Measurements from ENCODE around the gene CFAP46.
A peak's percentile ranks its signal among the peaks of the same experiment; 100 is the strongest.

CFAP46 gene

DNA sequence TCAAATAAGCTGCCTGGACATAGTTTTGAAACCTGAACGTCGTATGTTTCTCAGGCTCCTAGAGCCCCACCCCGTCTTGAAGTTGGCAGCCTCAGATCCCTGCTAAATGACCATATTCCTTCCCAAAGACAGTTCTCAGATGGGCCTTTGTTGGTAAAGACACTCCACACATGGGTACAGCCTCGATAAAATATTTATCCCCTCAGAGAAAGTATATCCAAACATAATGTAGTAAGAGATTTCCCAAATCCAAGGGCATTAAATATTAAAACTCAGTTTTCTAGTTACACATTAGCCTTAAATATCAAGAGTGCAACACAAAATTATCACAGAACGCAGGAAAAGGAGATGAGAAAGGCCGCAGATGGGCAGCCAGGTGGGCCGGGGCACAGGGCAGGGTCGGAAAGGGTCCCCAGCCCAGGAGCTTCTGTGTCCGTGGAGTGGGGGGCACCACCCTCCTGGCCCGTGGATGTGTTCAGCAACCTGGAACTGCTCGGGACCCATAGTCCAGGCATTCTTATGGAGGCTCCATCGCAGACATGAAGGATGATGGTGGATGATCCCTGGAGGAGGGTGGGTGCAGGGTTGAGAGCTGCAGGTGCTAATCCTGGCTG, 1.5 kb upstream of the CFAP46 start:
- no peak overlapping the region for H3K4me3 ChIP-seq (ENCODE audit: low read depth, low read length)
- no peak for DNase-seq (ENCODE audit: low read depth)
- TF ChIP-seq, protein P1, sequence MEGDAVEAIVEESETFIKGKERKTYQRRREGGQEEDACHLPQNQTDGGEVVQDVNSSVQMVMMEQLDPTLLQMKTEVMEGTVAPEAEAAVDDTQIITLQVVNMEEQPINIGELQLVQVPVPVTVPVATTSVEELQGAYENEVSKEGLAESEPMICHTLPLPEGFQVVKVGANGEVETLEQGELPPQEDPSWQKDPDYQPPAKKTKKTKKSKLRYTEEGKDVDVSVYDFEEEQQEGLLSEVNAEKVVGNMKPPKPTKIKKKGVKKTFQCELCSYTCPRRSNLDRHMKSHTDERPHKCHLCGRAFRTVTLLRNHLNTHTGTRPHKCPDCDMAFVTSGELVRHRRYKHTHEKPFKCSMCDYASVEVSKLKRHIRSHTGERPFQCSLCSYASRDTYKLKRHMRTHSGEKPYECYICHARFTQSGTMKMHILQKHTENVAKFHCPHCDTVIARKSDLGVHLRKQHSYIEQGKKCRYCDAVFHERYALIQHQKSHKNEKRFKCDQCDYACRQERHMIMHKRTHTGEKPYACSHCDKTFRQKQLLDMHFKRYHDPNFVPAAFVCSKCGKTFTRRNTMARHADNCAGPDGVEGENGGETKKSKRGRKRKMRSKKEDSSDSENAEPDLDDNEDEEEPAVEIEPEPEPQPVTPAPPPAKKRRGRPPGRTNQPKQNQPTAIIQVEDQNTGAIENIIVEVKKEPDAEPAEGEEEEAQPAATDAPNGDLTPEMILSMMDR (IDR thresholded peaks at IDR 0.05; ENCODE audit: control insufficient read depth, extremely low read depth, insufficient read depth) = no peak

DNA sequence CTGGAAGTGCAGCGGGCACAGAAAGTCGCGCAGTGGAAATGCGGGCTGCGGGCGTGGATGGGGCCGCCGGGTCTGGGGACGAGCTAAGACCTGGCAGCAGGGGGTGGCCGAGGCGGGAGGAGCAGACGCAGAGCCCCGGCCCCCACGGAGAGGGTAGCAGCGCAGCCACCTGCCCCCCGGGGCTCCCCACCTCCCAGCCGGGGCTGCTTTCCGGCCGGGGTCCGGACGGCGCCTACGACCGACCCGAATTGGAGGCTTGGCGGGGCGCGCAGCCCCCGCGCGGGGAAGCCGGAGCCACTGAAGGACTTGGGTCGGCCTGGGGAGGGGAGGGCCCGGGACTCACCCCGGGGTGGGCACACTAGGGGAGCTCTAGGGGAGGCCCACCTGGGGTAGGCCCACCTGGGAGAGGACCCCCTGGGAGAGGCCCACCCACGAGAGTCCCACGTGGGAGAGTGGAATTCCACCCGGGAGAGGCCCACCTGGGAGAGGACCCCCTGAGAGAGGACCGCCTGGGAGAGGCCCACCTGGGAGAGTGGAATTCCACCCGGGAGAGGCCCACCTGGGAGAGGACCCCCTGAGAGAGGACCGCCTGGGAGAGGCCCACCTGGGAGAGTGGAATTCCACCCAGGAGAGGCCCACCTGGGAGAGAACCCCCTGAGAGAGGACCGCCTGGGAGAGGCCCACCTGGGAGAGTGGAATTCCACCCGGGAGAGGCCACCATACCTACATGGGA, 854 bp upstream of the CFAP46 start:
- no peak for DNase-seq (ENCODE audit: low read depth)
- TF ChIP-seq, protein P1 (IDR thresholded peaks at IDR 0.05; ENCODE audit: control insufficient read depth, extremely low read depth, insufficient read depth) = no peak
- no peak overlapping the region for H3K4me3 ChIP-seq (ENCODE audit: low read depth, low read length)

DNA sequence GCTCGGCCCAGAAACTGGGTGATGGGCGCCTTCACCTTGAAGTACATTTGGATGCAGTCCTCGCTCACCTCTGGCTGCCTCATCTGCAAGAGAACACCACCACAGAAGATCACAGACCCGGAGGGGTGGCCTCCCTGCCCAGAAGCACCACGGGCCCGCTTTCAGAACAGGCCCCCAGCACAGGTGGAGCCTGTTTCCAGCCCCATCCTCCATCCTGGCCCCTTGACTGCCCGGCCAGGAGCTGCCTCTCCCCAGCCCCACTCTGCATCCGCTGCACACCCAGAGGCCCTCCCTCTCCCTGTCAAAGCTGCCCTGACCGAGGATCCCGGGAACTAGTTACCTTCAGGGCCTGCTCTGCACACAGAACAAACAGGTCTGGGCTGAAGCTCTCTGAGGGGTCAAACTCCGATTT, 724 bp downstream of the CFAP46 start:
- no peak overlapping the region for H3K4me3 ChIP-seq (ENCODE audit: low read depth, low read length)
- TF ChIP-seq, protein P1 (IDR thresholded peaks at IDR 0.05; ENCODE audit: control insufficient read depth, extremely low read depth, insufficient read depth) = no peak
- no peak for DNase-seq (ENCODE audit: low read depth)

DNA sequence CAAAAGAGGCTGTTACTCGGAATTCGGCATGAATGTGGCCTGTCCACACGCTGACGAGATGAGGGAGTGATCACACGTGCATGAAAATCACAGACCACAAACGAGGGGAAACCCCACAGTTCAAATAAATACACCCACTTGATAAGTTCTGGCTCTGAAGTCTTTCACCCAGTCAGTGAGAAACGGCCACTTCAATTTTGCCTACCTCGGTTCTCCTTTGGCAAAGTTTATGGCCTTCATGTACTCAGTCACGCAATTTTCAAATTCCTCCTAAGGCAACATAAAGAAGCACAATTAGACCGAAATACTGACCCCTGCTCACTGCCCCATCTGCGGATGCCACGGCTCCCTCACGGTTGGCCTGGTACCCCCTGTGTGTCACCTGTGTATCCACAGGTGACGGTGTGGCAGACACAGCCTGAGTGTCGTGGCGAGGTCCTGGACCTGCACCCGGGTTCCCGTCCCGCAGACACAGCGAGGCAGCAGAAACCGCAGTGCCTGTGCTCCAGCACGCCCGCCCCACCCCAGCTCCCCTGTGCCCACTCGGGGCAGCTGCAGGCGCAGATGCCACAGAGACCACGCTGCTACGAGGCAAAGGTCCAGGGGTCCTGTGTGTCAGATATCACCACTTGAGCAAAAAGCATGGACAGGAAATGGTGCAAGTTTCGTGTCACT, 1.4 kb downstream of the CFAP46 start:
- H3K4me3 ChIP-seq (ENCODE audit: low read depth, low read length) = no peak overlapping the region
- TF ChIP-seq, protein P1 (IDR thresholded peaks at IDR 0.05; ENCODE audit: control insufficient read depth, extremely low read depth, insufficient read depth) = no peak
- DNase-seq (ENCODE audit: low read depth) = no peak

DNA sequence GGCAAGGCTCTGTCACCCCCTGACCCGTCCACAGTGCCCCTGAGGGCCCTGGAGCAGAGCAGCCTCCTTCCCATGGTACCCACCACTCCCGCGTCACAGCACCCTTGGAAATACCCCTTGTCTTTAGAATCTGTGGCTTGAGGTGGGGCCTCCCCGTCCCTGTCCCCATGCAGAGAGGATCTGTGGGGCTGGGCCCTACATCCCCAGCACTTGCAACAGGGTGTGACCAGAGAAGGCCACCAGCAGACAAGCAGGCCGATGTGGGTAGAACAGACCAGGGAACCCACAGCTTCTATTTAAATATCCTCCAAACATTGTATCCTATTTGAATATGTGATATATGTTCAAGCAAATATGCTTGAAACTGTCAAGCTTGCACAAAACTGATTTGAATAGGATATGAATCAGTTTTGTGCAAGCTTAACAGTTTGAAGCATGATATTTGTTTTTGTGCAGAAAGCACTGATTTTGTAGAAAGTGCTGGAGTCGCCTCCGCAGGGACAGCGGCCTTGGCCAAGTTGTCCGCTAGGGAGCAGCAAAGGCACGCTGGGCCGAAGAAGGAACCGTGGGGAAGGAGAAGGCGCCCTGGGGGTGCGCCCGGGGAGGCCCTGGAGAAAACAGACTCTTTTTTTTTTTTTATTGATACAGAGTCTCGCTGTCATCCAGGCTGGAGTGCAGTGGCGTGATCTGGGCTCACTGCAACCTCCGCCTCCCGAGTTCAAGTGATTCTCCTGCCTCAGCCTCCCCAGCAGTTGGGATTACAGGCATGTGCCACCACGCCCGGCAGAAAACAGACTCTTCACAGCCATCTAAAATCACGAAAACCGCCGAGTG, 2.2 kb downstream of the CFAP46 start:
- DNase-seq (ENCODE audit: low read depth) = no peak
- H3K4me3 ChIP-seq (ENCODE audit: low read depth, low read length) = no peak overlapping the region
- TF ChIP-seq, protein P1 (IDR thresholded peaks at IDR 0.05; ENCODE audit: control insufficient read depth, extremely low read depth, insufficient read depth) = peak; percentile 98

DNA sequence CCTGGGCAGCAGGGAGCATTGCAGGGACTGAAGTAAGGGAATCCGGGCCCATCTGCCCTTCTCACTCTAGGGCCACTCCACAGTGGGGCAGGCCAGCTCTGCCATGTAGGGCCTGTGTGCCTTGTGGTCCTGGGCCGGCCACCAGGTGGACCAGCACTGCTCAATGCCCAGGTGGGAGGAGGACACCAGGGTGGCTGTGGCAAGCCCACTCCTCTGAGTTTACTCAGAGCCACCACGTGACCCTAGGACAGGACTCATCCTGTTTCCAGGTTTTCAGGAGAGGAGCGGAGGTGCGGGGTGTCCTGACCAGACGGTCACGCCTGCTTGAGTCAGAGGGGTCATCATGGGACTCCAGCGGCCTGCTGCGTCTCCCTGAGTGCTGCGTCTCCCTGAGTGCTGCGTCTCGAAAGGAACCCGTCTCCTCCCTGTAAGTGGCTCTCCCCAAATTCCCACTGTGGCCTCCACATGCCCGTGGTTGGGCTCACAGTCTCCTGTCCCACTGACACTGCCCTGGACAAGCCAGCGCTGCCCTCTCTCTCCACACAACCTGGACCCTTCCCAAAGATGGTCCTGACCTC, 2.9 kb downstream of the CFAP46 start:
- H3K4me3 ChIP-seq (ENCODE audit: low read depth, low read length) = no peak overlapping the region
- TF ChIP-seq, protein P1 (IDR thresholded peaks at IDR 0.05; ENCODE audit: control insufficient read depth, extremely low read depth, insufficient read depth) = no peak
- DNase-seq (ENCODE audit: low read depth) = no peak

Data from LNCaP clone FGC (cell line).